GM18951 (cell line): Measurements from ENCODE around the gene ZNF367.

ENCODE experiments used
- POLR2A ChIP-seq: IDR thresholded peaks from 4 replicates; pipeline ENCODE4 v1.6.1; 2011; ENCODE audit warnings: mild to moderate bottlenecking; ENCODE audit not compliant: insufficient read length, insufficient read depth; ENCODE audit errors: extremely low read depth
- in situ Hi-C: fragments of 300-500 bp; cut with MboI; formaldehyde crosslinking; loops from one replicate; pipeline ENCODE4 v1.12.0; 2022; ENCODE audit warnings: low sequenced_read_pairs, mixed read lengths, inconsistent platforms; ENCODE audit not compliant: unreplicated experiment

Gene ZNF367

DNA sequence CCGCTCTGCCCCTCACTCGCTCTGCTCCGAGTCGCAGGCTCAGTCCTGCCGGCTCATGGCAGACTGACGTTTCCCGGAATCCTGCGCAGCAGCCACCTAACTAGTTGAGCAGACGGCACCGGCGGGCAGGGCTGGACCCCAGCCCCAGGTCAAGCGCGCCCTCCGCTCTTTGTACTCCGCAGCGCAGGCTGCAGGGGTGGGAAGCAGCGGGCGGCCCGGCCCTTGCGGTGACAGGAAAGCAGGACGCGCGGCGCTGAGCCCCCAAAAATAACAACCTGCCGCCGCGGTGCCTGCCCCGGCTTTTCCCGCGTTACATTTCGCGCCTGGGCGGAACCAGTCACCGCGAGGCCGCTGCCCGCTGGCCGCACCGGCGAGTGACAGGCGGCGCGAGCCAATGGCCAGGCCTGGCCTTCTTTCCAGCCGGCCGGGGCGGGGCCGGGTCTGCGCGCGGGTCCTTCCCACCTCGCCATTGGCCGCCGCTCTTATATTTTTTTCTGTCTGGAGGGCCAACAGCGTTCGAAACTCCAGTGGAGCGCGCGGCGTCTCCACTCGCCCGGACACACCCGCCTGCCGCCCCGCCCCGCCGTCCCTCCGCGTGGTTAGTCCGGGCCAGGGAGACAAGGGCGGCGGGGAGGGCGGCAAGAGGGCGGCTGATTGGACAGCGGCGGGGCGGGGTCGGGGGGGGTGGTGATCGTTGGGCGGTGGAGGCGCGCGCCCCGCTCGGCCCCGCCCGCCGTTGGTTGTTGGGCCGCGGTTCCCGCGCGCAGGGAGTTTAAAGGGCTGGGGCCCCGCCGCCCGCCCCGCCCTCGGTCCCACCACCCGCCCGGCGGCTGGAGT is at the start of gene ZNF367:
Gene ZNF367, minus strand, starts transcription at position 288 of the 837 bp plus-strand sequence. CDS start 338 bp downstream, outside the sequence.
- in situ Hi-C loops, result no loop called here
- peak; percentile 70 for TF ChIP-seq POLR2A

DNA sequence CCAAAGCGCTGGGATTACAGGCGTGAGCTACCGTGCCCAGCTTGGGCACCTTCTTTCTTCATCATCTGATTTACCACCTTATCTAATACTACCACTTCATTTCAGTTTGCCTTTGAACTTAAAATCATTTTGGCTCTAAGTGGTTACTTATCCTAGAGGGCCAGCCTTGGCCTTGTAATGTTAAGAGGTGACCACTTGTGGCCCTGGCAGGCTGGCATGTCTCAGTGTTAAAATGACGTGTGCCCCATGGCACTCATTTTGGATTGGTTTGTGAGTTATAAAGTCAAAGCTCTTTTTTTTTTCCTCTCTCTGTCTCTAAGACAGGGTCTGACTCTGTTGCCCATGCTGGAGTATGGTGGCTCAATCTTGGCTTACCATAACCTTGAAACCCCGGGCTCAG is 49.6 kb upstream of the ZNF367 start:
- in situ Hi-C loops, result no loop called here
- TF ChIP-seq POLR2A, result no peak

GRCh38 chr9:96464426-96464825 is 46.3 kb upstream of the ZNF367 start:
- TF ChIP-seq POLR2A, result no peak
- in situ Hi-C loops, result no loop called here

DNA sequence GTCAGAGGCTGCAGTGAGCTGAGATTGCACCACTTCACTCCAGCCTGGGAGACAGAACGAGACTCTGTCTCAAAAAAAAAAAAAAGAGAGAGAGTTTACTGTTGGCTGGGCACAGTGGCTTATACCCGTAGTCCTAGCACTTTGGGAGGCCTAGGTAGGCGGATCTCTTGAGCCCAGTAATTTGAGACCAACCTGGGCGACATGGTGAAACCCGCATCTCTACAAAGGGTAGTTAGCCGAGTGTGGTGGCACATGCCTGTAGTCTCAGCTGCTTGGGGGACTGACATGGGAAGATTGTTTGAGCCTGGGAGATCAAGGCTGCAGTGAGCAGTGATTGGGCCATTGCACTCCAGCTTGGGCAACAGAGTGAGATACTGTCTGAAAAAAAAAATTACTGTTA is 44.4 kb upstream of the ZNF367 start:
- in situ Hi-C loops, result no loop called here
- TF ChIP-seq POLR2A, result no peak

GRCh38 chr9:96461336-96461735 is 43.2 kb upstream of the ZNF367 start:
- no peak for TF ChIP-seq POLR2A
- in situ Hi-C loops, result no loop called here

- no peak for TF ChIP-seq POLR2A
- in situ Hi-C loops, result no loop called here
Measured at GRCh38 chr9:96460882-96461281, 42.7 kb upstream of the ZNF367 start.

DNA sequence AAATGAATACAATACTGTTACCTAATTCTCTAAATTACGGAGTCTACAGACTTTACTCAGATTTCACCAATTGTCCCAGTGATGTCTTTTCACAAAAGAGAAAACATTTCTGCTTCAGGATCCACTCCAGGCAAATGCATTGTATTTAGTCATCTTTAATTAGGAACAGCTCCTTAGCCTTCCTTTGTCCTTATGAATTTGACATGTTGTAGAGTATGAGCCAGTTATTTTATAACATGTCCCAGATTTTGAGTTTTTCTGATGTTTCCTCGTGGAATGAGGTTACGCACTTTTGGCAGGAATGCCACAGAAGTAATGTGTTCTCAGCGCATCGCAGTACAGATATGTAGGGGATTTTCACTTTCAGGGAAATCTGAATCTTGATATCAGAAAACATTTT is 42.3 kb upstream of the ZNF367 start:
- in situ Hi-C loops, result no loop called here
- TF ChIP-seq POLR2A, result no peak

DNA sequence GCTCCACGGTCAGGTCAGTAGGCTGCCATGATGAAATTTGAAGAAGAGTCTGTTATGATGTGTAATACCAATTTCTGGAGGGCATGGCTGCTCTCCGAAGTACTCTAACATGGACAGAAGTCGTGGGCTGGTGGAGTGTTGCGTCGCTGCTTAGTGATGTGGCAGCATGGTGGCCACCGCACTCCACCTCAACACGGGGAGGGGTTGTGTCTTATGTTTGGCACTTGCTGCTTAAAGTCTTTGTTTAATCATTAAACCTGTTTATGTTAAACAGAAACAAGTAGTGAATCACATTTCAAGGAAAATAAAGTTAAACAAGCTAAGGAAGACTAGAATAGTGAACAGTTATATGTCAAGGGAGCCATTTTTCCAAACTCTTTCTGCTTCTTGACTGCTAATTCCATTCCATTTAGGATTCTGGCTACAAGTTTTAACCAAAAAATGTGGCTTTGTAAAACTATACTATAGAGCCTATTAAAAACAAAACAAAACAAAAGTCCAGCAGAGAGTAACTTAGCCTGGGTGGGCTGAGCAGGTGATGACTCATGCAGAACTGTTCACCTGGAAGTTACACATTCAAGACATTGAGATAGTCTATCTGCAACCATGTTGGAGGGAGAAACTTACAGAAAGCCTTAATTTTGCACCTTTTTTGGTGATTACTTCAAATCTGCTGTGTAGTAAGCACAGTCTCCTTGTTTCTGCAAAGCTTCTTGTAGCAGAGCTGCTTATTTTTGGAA is 41.3 kb upstream of the ZNF367 start:
- TF ChIP-seq POLR2A, result no peak

DNA sequence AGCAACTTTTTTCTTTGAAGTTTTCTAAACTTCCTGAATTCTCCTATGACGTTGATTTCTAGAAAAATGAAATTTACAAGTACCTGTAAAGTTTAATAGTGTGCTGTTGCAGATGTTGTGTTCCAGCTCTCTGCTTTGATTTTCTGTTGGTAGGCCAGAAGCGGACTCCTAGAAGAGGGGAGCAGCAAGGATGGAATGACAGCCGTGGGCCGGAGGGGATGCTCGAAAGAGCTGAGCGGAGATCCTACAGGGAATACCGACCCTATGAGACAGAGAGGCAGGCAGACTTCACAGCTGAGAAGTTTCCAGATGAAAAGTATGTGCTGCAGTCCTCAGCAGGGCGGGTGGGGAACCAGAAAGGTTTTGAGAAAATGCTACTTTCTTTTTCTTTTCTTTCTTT is 40.1 kb upstream of the ZNF367 start:
- TF ChIP-seq POLR2A, result no peak
- in situ Hi-C loops, result no loop called here

More for the DNA sequence above, 41.3 kb upstream of the ZNF367 start:
- in situ Hi-C loops, result no loop called here

DNA sequence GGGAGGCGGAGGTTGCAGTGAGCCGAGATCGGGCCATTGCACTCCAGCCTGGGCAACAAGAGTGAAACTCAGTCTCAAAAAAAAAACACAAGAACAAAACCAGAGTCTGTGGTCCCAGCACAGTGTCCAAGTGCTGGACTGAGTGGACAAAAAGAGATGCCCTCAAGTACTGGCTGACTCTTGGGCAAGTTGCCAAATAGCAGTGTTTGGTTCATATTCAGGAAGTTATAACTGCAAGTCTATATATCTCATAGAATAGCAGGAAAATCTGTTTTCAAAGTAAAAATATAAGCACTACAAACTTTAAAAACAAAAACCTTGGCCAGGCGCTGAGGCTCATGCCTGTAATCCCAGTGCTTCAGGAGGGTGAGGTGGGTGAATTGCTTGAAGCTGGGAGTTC is 39.1 kb upstream of the ZNF367 start:
- in situ Hi-C loops, result no loop called here

DNA sequence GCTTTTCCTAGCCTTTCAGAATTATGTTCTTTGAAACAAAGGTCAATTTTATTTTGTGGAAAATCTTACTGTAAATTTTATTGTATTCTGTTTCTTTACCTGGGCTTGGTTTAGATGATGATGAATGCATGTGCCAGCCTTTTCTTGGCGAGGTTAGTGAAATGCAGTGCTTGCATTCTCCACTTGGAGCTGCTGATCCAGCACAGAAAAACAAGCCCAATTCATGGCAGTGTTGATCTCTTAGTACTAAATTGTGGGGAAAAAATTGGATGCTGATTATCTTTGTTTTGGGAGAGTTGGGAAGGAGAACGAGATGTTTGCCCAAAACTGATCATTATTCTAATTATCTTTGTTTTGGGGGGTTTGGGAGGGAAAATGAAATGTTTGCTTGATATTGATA is 35.5 kb upstream of the ZNF367 start:
- in situ Hi-C loops, result no loop called here
- TF ChIP-seq POLR2A, result no peak

More for the DNA sequence above, 39.1 kb upstream of the ZNF367 start:
- TF ChIP-seq POLR2A, result no peak

DNA sequence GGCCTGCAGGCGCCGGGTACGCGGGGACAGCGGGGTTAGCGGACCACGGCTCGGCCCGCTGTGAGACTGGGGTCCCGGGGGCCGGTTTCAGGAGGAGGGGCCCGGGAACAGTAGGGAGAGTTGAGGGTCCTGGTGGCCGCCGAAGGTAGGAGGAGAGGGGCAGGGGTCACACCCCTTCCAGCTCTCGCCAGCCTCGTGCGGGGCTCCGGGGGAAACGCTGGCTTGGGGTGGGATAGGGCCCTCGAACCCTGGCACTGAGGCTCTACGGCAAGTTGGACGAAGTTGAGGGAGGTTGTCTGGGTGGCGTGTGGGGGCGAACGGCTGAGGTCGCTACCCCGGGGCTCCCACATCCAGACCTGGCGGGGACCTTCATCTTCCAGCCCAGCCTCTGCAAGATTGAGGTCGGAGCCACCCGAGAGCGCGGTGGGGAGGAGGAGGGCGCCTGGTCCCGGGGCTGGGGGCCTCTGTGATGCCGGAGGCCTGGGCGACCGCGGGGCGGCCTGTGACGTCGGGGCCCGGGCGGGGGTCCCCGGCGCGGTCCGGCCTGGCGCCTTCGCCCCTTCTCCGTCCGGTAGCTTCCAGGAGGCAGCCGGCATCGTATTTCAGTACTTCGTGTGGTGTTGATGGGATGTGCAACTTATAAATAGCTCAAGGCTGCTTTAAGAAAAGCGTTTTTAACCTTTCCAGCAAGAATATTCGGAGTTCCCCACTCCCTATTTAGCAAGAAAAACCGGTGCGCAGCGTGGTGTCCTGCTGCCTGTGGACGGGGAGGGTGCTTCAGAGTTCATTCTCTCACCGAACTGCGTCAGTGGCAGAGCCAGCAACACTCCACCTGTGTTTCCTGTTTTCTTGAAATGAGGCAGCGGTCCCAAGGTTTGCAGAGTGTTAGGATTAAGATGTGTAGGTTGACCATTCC is 32.7 kb upstream of the ZNF367 start:
- TF ChIP-seq POLR2A, result no peak

More for the DNA sequence above, 32.7 kb upstream of the ZNF367 start:
- in situ Hi-C loops, result no loop called here
